ENCODE results near the gene FOXO4. TPM values are rescaled to one million over a fixed set of nuclear protein-coding genes. Genes with fewer than 3 reads are reported as not detected.

Gene FOXO4
- total RNA-seq, 4 donors from 2014 or later, result 28.2 to 45.0 (median 35.3) TPM

GRCh38 chrX:71091263-71091662, 4.4 kb upstream of the FOXO4 start:
- TF ChIP-seq POLR2A (IDR thresholded peaks at IDR 0.05; ENCODE audit: low read depth), result no peak
- TF ChIP-seq EP300 (IDR thresholded peaks at IDR 0.05), result no peak
- no peak for TF ChIP-seq POLR2AphosphoS5 (IDR thresholded peaks at IDR 0.05)
- no peak for TF ChIP-seq CTCF (IDR thresholded peaks at IDR 0.05)
- H3K9me3 ChIP-seq, result no peaks in the 10 kb centered on the region
- H3K4me1 ChIP-seq, result peaks cover 0 to 8% (median 4%) of the 10 kb centered on the region in 4 donors
- 65% methylated on average over 5 of the region's 5 CpGs for WGBS
- no peak overlapping the region for H3K4me3 ChIP-seq
- no peaks in the 10 kb centered on the region for H3K36me3 ChIP-seq
- intact Hi-C loops (cut with DNase I), result no loop called here
- no peaks in the 10 kb centered on the region for H3K27me3 ChIP-seq
- no peak overlapping the region for H3K27ac ChIP-seq (replicated peaks in 1 of 4)
- DNase-seq (ENCODE audit: extremely low spot score), result no peak

- TF ChIP-seq POLR2A (IDR thresholded peaks at IDR 0.05; ENCODE audit: low read depth), result no peak
- TF ChIP-seq CTCF (IDR thresholded peaks at IDR 0.05), result no peak
- no peak for TF ChIP-seq POLR2AphosphoS5 (IDR thresholded peaks at IDR 0.05)
- TF ChIP-seq EP300 (IDR thresholded peaks at IDR 0.05), result no peak
- Histone ChIP-seq H3K27ac (replicated peaks in 1 of 4) (peak overlapping the region in 1 of 4 donors; percentile 78), H3K4me3 (peak overlapping the region; percentile 60 to 70 (median 62)), H3K27me3 (no peaks in the 10 kb centered on the region), H3K9me3 (no peaks in the 10 kb centered on the region), H3K4me1 (peaks cover 8 to 39% (median 30%) of the 10 kb centered on the region in 4 donors), H3K36me3 (no peaks in the 10 kb centered on the region)
- intact Hi-C loops (cut with DNase I), result no loop called here
- DNase-seq (ENCODE audit: extremely low spot score), result no peak
- 31% methylated on average over 6 of the region's 6 CpGs for WGBS
These were observed 618 bp upstream of the FOXO4 start for GRCh38 chrX:71095033-71095432.

- no peaks in the 10 kb centered on the region for H3K9me3 ChIP-seq
- WGBS, result 14% methylated on average over 28 of the region's 46 CpGs
- H3K27ac ChIP-seq (replicated peaks in 1 of 4), result peak overlapping the region; percentile 75 to 82 (median 78)
- H3K27me3 ChIP-seq, result no peaks in the 10 kb centered on the region
- intact Hi-C loops (cut with DNase I), result no loop called here
- no peak for DNase-seq (ENCODE audit: extremely low spot score)
- peak overlapping the region; percentile 60 to 70 (median 62) for H3K4me3 ChIP-seq
- peaks cover 8 to 39% (median 30%) of the 10 kb centered on the region in 4 donors for H3K4me1 ChIP-seq
- H3K36me3 ChIP-seq, result no peaks in the 10 kb centered on the region
- TF ChIP-seq POLR2AphosphoS5 (IDR thresholded peaks at IDR 0.05), result no peak
- TF ChIP-seq CTCF (IDR thresholded peaks at IDR 0.05), result no peak
- no peak for TF ChIP-seq POLR2A (IDR thresholded peaks at IDR 0.05; ENCODE audit: low read depth)
- no peak for TF ChIP-seq EP300 (IDR thresholded peaks at IDR 0.05)
These were observed 519 bp downstream of the FOXO4 start for GRCh38 chrX:71095981-71096759.

- WGBS, result no CpG with 5 or more reads among the region's 9 CpGs
- intact Hi-C loops (cut with DNase I), result no loop called here
These were observed 1.0 kb downstream of the FOXO4 start for GRCh38 chrX:71096760-71097032.

GRCh38 chrX:71098302-71098701, 2.7 kb downstream of the FOXO4 start:
- peaks cover 0 to 5% (median 0%) of the 10 kb centered on the region in 4 donors for H3K27me3 ChIP-seq
- no peak overlapping the region for H3K4me3 ChIP-seq
- H3K9me3 ChIP-seq, result no peaks in the 10 kb centered on the region
- no peaks in the 10 kb centered on the region for H3K36me3 ChIP-seq
- intact Hi-C loops (cut with DNase I), result loop anchor here (2.0 kb wide), 1 partner anchor 80 kb away; no protein-coding TSS in a partner anchor
- DNase-seq (ENCODE audit: extremely low spot score), result no peak
- WGBS, result 54% methylated on average over 2 of the region's 2 CpGs
- H3K4me1 ChIP-seq, result peaks cover 8 to 41% (median 31%) of the 10 kb centered on the region in 4 donors
- no peak for TF ChIP-seq POLR2A (IDR thresholded peaks at IDR 0.05; ENCODE audit: low read depth)
- no peak for TF ChIP-seq EP300 (IDR thresholded peaks at IDR 0.05)
- peak; percentile 42 to 54 (median 46) for TF ChIP-seq CTCF (IDR thresholded peaks at IDR 0.05)
- TF ChIP-seq POLR2AphosphoS5 (IDR thresholded peaks at IDR 0.05), result no peak
- no peak overlapping the region for H3K27ac ChIP-seq (replicated peaks in 1 of 4)

More at GRCh38 chrX:71096760-71097032, 1.0 kb downstream of the FOXO4 start:
- H3K4me1 ChIP-seq, result peaks cover 8 to 39% (median 30%) of the 10 kb centered on the region in 4 donors
- no peaks in the 10 kb centered on the region for H3K36me3 ChIP-seq
- TF ChIP-seq POLR2A (IDR thresholded peaks at IDR 0.05; ENCODE audit: low read depth), result no peak
- peak overlapping the region; percentile 60 to 70 (median 62) for H3K4me3 ChIP-seq
- H3K9me3 ChIP-seq, result no peaks in the 10 kb centered on the region
- peaks cover 0 to 3% (median 0%) of the 10 kb centered on the region in 4 donors for H3K27me3 ChIP-seq
- H3K27ac ChIP-seq (replicated peaks in 1 of 4), result peak overlapping the region; percentile 75 to 82 (median 78)
- no peak for DNase-seq (ENCODE audit: extremely low spot score)

Measured in esophagus muscularis mucosa (tissue), 4 donors.